A673 (cell line): ENCODE data around the gene FBXO3. TPM values are rescaled to one million over a fixed set of nuclear protein-coding genes. Genes with fewer than 3 reads are reported as not detected.

Source experiments
- BruUV-seq: library from RNA; stranded (reverse); fragments of 400-500 nt; replicated peaks from 2 replicates; lab custom pipeline; 2021; lab: Mats Ljungman, UMichigan
- CTCF ChIA-PET: fragments of 300-600 bp; sonication (Branson Sonifier 250); formaldehyde crosslinking; loops from one replicate; lab custom pipeline; 2022; ENCODE audit warnings: antibody characterized with exemption; lab: Charles Lee
- POLR2A ChIA-PET: fragments of 300-600 bp; sonication (Branson Sonifier 250); formaldehyde crosslinking; loops from one replicate; lab custom pipeline; 2022; ENCODE audit warnings: antibody characterized with exemption; ENCODE audit not compliant: low non-redundant PET; lab: Charles Lee
- DNase-seq: peaks from one replicate; pipeline ENCODE4 v3.0.0-alpha.2; 2015; ENCODE audit warnings: low spot score
- H3K27ac ChIP-seq: fragments of 200-600 bp; sonication (generic); 2 replicates; pipeline ENCODE4 v1.5.1; 2016; ENCODE audit warnings: mixed run types, low read depth, mild to moderate bottlenecking, mixed read lengths, antibody characterized with exemption, low read length; ENCODE audit not compliant: poor library complexity, severe bottlenecking
- H3K27me3 ChIP-seq: fragments of 200-600 bp; sonication (generic); replicated peaks from 2 replicates; pipeline ENCODE4 v1.6.1; 2017; ENCODE audit warnings: mixed run types, low read depth, mild to moderate bottlenecking, mixed read lengths, antibody characterized with exemption, low read length; ENCODE audit not compliant: insufficient read depth, poor library complexity
- H3K36me3 ChIP-seq: fragments of 200-600 bp; sonication (generic); 2 replicates; pipeline ENCODE4 v1.6.1; 2016; ENCODE audit warnings: mixed run types, mild to moderate bottlenecking, mixed read lengths, antibody characterized with exemption, low read length; ENCODE audit not compliant: insufficient read depth, poor library complexity, severe bottlenecking
- H3K4me1 ChIP-seq: fragments of 200-600 bp; sonication (generic); 2 replicates; pipeline ENCODE4 v1.6.1; 2017; ENCODE audit warnings: mixed run types, mild to moderate bottlenecking, mixed read lengths, antibody characterized with exemption, low read length; ENCODE audit not compliant: insufficient read depth, poor library complexity, severe bottlenecking
- H3K4me3 ChIP-seq: fragments of 200-600 bp; sonication (generic); 2 replicates; pipeline ENCODE4 v1.5.1; 2016; ENCODE audit warnings: low read depth, mixed run types, mild to moderate bottlenecking, mixed read lengths, low read length; ENCODE audit not compliant: poor library complexity, severe bottlenecking
- H3K9me3 ChIP-seq: fragments of 200-600 bp; sonication (generic); 2 replicates; pipeline ENCODE4 v1.6.1; 2016; ENCODE audit warnings: mixed run types, low read depth, mild to moderate bottlenecking, mixed read lengths, antibody characterized with exemption, low read length; ENCODE audit not compliant: poor library complexity, severe bottlenecking
- CTCF ChIP-seq: fragments of 300-800, 200-600 bp; sonication (generic); conservative IDR thresholded peaks from 2 replicates; pipeline ENCODE4 v1.5.1; 2017; ENCODE audit warnings: low read depth, mild to moderate bottlenecking, antibody characterized with exemption, low read length, moderate library complexity, mixed read lengths
- EZH2 ChIP-seq: fragments of 200-600 bp; sonication (generic); IDR thresholded peaks from 2 replicates; pipeline ENCODE4 v1.6.1; 2017; ENCODE audit warnings: borderline replicate concordance, low read depth, mild to moderate bottlenecking, mixed read lengths, antibody characterized with exemption, low read length; ENCODE audit not compliant: poor library complexity, severe bottlenecking
- intact Hi-C: fragments of 100-400 bp; cut with micrococcal nuclease; formaldehyde crosslinking; loops from one replicate; pipeline ENCODE4 v1.10.0; 2022; ENCODE audit not compliant: unreplicated experiment
- total RNA-seq: library from RNA; stranded (reverse); gene quantifications from 2 replicates; pipeline ENCODE4 v1.2.3, GENCODE V29; 2021

Gene FBXO3
- total RNA-seq, 1 experiment from 2014 or later = 59.2 TPM

DNA sequence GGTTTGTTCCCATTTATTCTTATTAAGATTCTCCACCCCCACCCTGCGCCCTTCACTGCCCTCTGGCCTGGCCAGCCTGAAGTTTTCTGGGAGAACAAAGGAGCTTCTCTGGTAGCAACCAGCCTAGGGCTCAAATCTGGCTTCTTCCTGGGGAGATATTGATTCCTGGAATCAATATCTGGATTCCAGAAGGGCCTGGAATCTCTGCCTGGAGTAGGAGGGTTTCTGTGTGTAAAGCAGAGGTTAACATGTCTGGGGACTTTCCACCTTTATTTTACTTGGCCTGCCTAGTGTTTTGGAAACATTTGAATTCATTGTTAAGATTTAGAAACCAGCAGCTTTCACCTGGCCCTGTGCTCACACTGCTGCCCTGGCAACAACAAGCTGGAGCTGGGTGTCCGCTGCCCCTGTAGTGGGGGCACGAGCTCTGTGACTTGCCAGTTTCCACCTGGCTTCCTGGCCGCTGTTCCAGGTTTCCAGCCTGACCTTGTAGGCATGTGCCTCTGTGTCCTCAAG, 79.2 kb downstream of the FBXO3 start:
- Histone ChIP-seq H3K4me1 (peaks cover 71% of the 10 kb centered on the region), H3K36me3 (no peaks in the 10 kb centered on the region), H3K27ac (peak overlapping the region; percentile 16), H3K27me3 (no peaks in the 10 kb centered on the region), H3K9me3 (no peaks in the 10 kb centered on the region), H3K4me3 (no peak overlapping the region)
- no peak for DNase-seq
- no TSS peak for BruUV-seq
- TF ChIP-seq CTCF (no peak), EZH2 (no peak)
- POLR2A ChIA-PET = interaction anchor here (0.6 kb wide), 1 partner anchor 12 kb away, joined by 3 read pairs; no protein-coding TSS in a partner anchor
- CTCF ChIA-PET = interaction anchor here (0.7 to 1.1 kb wide), 2 partner anchors 43 to 141 kb away, joined by 3 to 5 read pairs; no protein-coding TSS in a partner anchor
- intact Hi-C loops = no loop called here

DNA sequence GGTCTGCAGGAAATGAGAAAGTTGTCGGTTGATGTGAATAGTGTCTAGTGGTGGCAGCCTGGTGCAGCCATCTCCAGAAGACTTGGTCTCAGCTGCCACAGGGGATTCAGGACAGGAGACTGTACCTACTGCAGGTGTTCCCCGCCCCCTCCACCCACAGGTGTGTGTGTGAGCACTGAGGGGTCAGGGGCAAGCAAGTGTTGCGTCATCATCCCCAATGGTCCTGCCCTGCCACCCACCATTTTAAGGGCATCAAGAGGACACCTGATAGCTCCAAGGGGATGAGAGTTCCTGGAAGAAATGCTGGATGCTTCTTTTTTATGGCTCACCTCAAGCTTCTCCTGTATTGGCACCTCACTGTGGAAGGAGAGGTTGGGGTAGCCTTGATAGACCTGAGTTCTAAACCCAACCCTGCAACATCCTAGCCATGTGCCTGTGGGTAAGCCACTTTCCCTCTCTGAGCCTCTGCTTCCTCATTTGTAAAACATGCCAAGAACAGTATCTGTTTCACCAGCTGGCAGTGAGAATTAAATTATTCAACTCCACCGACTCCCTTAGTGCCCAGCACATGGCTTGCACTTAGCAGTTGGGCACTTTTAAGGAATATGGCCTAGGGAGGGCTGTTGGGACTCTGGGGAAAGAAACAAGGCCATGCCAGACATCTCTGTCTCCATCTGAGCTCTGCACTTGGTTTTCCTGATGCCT, 79.8 kb downstream of the FBXO3 start:
- POLR2A ChIA-PET = interaction anchor here (0.6 kb wide), 2 partner anchors 13 to 1553 kb away, joined by 3 to 4 read pairs; no protein-coding TSS in a partner anchor
- TF ChIP-seq CTCF (no peak), EZH2 (no peak)
- H3K4me1 ChIP-seq = peaks cover 65% of the 10 kb centered on the region
- H3K27me3 ChIP-seq = no peaks in the 10 kb centered on the region
- H3K4me3 ChIP-seq = no peak overlapping the region
- H3K36me3 ChIP-seq = no peaks in the 10 kb centered on the region
- CTCF ChIA-PET = interaction anchor here (1.1 kb wide), 1 partner anchor 44 kb away, joined by 3 read pairs; no protein-coding TSS in a partner anchor
- DNase-seq = no peak
- intact Hi-C loops = loop anchor here (5.0 kb wide), 1 partner anchor 437 kb away; the partner anchor contains the start of gene HIPK3
- BruUV-seq = no TSS peak
- no peaks in the 10 kb centered on the region for H3K9me3 ChIP-seq
- H3K27ac ChIP-seq = peak overlapping the region; percentile 16

DNA sequence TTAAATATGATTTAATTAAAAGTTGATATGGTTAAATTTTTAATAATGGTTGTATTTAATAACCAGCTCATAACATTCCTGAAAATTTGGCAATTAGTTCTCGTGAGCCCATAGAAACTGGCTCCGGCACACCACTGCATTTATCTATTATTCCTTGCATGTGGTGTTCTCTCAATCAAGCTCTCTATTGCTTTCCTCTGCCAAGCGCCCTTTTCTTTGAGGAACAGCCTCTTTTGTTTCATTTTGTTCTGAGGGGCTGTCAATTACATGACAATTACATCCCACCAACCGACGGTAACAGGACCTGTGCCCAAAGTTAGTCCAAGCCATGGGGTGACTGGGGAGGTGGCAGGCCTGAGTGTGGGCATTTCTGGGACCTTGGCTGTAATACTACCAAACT, 81.8 kb downstream of the FBXO3 start:
- POLR2A ChIA-PET = interaction anchor here (0.5 to 0.9 kb wide), 2 partner anchors 327 to 829 kb away, joined by 3 read pairs; no protein-coding TSS in a partner anchor
- no peaks in the 10 kb centered on the region for H3K27me3 ChIP-seq
- intact Hi-C loops = loop anchor here (5.0 kb wide), 1 partner anchor 435 kb away; the partner anchor contains the start of gene HIPK3
- peak overlapping the region; percentile 31 for H3K27ac ChIP-seq
- H3K9me3 ChIP-seq = no peaks in the 10 kb centered on the region
- DNase-seq = no peak
- CTCF ChIA-PET = interaction anchor here (0.9 to 1.7 kb wide), 3 partner anchors 12 to 330 kb away, joined by 3 to 19 read pairs (median 7); no protein-coding TSS in a partner anchor
- no peaks in the 10 kb centered on the region for H3K36me3 ChIP-seq
- TF ChIP-seq CTCF = no peak
- no peak for TF ChIP-seq EZH2
- peaks cover 65% of the 10 kb centered on the region for H3K4me1 ChIP-seq
- H3K4me3 ChIP-seq = peak overlapping the region; percentile 6
- no TSS peak for BruUV-seq
